H9 (cell line): ENCODE measurements around the gene TEX44. TPM values are rescaled to one million over a fixed set of nuclear protein-coding genes. Genes with fewer than 3 reads are reported as not detected.

Experiments
- DNase-seq: peaks from one replicate; pipeline ENCODE4 v3.0.0-alpha.2; 2017
- H2AFZ ChIP-seq: one replicate; pipeline ENCODE4 v1.6.1; 2013; ENCODE audit warnings: mild to moderate bottlenecking, low read length, control low read depth, moderate library complexity
- H2AK5ac ChIP-seq: 2 replicates; pipeline ENCODE4 v1.6.1; 2013; ENCODE audit warnings: low read length, control low read depth, mixed read lengths; ENCODE audit not compliant: insufficient read length
- H2BK120ac ChIP-seq: one replicate; pipeline ENCODE4 v1.6.1; 2013; ENCODE audit warnings: low read depth, mild to moderate bottlenecking, low read length, control low read depth, inconsistent platforms; ENCODE audit not compliant: poor library complexity, severe bottlenecking
- H2BK12ac ChIP-seq: 2 replicates; pipeline ENCODE4 v1.6.1; 2013; ENCODE audit warnings: low read length, control low read depth, mixed read lengths, low read depth; ENCODE audit not compliant: insufficient read length
- H2BK15ac ChIP-seq: 2 replicates; pipeline ENCODE4 v1.6.1; 2013; ENCODE audit warnings: low read depth, low read length, control low read depth
- H2BK20ac ChIP-seq: one replicate; pipeline ENCODE4 v1.6.1; 2013; ENCODE audit warnings: low read depth, mild to moderate bottlenecking, low read length, control low read depth, inconsistent platforms; ENCODE audit not compliant: poor library complexity, severe bottlenecking
- H2BK5ac ChIP-seq: 2 replicates; pipeline ENCODE4 v1.6.1; 2013; ENCODE audit warnings: low read length, control low read depth, mixed read lengths; ENCODE audit not compliant: insufficient read length
- H3K14ac ChIP-seq: 2 replicates; pipeline ENCODE4 v1.6.1; 2013; ENCODE audit warnings: low read length, control low read depth; ENCODE audit not compliant: insufficient read depth
- H3K18ac ChIP-seq: 2 replicates; pipeline ENCODE4 v1.6.1; 2013; ENCODE audit warnings: low read depth, mild to moderate bottlenecking, mixed read lengths, low read length, control low read depth; ENCODE audit not compliant: insufficient read length
- H3K23ac ChIP-seq: 2 replicates; pipeline ENCODE4 v1.6.1; 2013; ENCODE audit warnings: low read length, control low read depth, mixed read lengths, low read depth; ENCODE audit not compliant: insufficient read length
- H3K23me2 ChIP-seq: 2 replicates; pipeline ENCODE4 v1.6.1; 2013; ENCODE audit warnings: low read depth, mild to moderate bottlenecking, mixed read lengths, low read length, control low read depth; ENCODE audit not compliant: insufficient read length, poor library complexity, severe bottlenecking
- H3K27ac ChIP-seq: 2 replicates; pipeline ENCODE4 v1.5.1; 2013; ENCODE audit warnings: low read length, control low read depth, mixed read lengths, low read depth; ENCODE audit not compliant: insufficient read length
- H3K27me3 ChIP-seq: 2 replicates; pipeline ENCODE4 v1.6.1; 2013; ENCODE audit warnings: low read length, control low read depth, inconsistent platforms; ENCODE audit not compliant: insufficient read depth
- H3K4ac ChIP-seq: 2 replicates; pipeline ENCODE4 v1.6.1; 2013; ENCODE audit warnings: low read depth, mild to moderate bottlenecking, control low read depth, inconsistent platforms, low read length, moderate library complexity
- H3K4me1 ChIP-seq: 2 replicates; pipeline ENCODE4 v1.6.1; 2013; ENCODE audit warnings: low read length, control low read depth, inconsistent platforms; ENCODE audit not compliant: insufficient read depth
- H3K4me2 ChIP-seq: 2 replicates; pipeline ENCODE4 v1.6.1; 2013; ENCODE audit warnings: low read length, control low read depth, mixed read lengths; ENCODE audit not compliant: insufficient read length, insufficient read depth
- H3K56ac ChIP-seq: 2 replicates; pipeline ENCODE4 v1.6.1; 2013; ENCODE audit warnings: low read depth, mild to moderate bottlenecking, mixed read lengths, low read length, control low read depth; ENCODE audit not compliant: insufficient read length
- H3K79me1 ChIP-seq: 2 replicates; pipeline ENCODE4 v1.6.1; 2013; ENCODE audit warnings: low read depth, mild to moderate bottlenecking, moderate library complexity, low read length, control low read depth, inconsistent platforms; ENCODE audit not compliant: insufficient read depth, poor library complexity, severe bottlenecking
- H3K79me2 ChIP-seq: 2 replicates; pipeline ENCODE4 v1.6.1; 2013; ENCODE audit warnings: low read length, control low read depth, inconsistent platforms; ENCODE audit not compliant: insufficient read depth
- H3K9ac ChIP-seq: 2 replicates; pipeline ENCODE4 v1.6.1; 2013; ENCODE audit warnings: low read length, control low read depth, mixed read lengths; ENCODE audit not compliant: insufficient read length; ENCODE audit errors: extremely low read depth
- H3K9me3 ChIP-seq: one replicate; pipeline ENCODE4 v1.6.1; 2013; ENCODE audit warnings: low read depth, low read length, inconsistent platforms; ENCODE audit not compliant: control insufficient read depth
- H3T11ph ChIP-seq: one replicate; pipeline ENCODE4 v1.6.1; 2013; ENCODE audit warnings: mild to moderate bottlenecking, low read length, control low read depth, inconsistent platforms
- H4K20me1 ChIP-seq: one replicate; pipeline ENCODE4 v1.6.1; 2013; ENCODE audit not compliant: control insufficient read depth, insufficient read length, insufficient read depth
- H4K5ac ChIP-seq: 2 replicates; pipeline ENCODE4 v1.6.1; 2013; ENCODE audit warnings: low read depth, mild to moderate bottlenecking, mixed read lengths, low read length, control low read depth; ENCODE audit not compliant: insufficient read length
- H4K8ac ChIP-seq: replicated peaks from 2 replicates; pipeline ENCODE4 v1.6.1; 2013; ENCODE audit warnings: low read length, control low read depth, mixed read lengths, low read depth; ENCODE audit not compliant: insufficient read length
- H4K91ac ChIP-seq: 2 replicates; pipeline ENCODE4 v1.6.1; 2013; ENCODE audit warnings: low read depth, mild to moderate bottlenecking, moderate library complexity, mixed read lengths, low read length, control low read depth; ENCODE audit not compliant: insufficient read length
- H3K27ac Mint-ChIP-seq, 3 experiments: 2 replicates in 2 of 3; 3 replicates in 1 of 3; pipeline ENCODE4 v1.8.0; 2020 to 2021; ENCODE audit warnings: mixed read lengths in 3 of 3, mild to moderate bottlenecking in 1 of 3, moderate library complexity in 1 of 3
- H3K27me3 Mint-ChIP-seq: 2 replicates; pipeline ENCODE4 v1.8.0; 2021; ENCODE audit warnings: low read depth, mild to moderate bottlenecking, moderate library complexity, mixed read lengths
- H3K36me3 Mint-ChIP-seq, 3 experiments: 2 replicates in 2 of 3; 3 replicates in 1 of 3; pipeline ENCODE4 v1.8.0; 2020 to 2021; ENCODE audit warnings: low read depth in 3 of 3, mixed read lengths in 3 of 3; ENCODE audit not compliant: insufficient read depth in 1 of 3
- H3K4me1 Mint-ChIP-seq, 2 experiments: 2 replicates each; pipeline ENCODE4 v1.8.0; 2020; ENCODE audit warnings: mixed read lengths in 2 of 2
- H3K4me3 Mint-ChIP-seq, 2 experiments: 2 replicates in 1 of 2; 3 replicates in 1 of 2; pipeline ENCODE4 v1.8.0; 2020 to 2021; ENCODE audit warnings: mild to moderate bottlenecking in 2 of 2, mixed read lengths in 2 of 2, moderate library complexity in 1 of 2
- H3K9me3 Mint-ChIP-seq, 2 experiments: 2 replicates in 1 of 2; 3 replicates in 1 of 2; pipeline ENCODE4 v1.8.0; 2020; ENCODE audit warnings: mild to moderate bottlenecking in 2 of 2, mixed read lengths in 2 of 2, moderate library complexity in 1 of 2
- CTCF ChIP-seq: fragments of 200-600 bp; sonication (generic); conservative IDR thresholded peaks from 3 replicates; pipeline ENCODE4 v1.8.0; 2021; ENCODE audit warnings: antibody characterized with exemption, mild to moderate bottlenecking
- WGBS: extraction: QIAGEN DNeasy Blood & Tissue Kit; methylation state at CpG from one replicate; pipeline ENCODE4 v1.1.7; 2013; ENCODE audit warnings: missing lambda C conversion rate, low lambda C conversion rate, mixed read lengths; ENCODE audit not compliant: insufficient read length; ENCODE audit errors: extremely low coverage; 5-methylcytosine and 5-hydroxymethylcytosine counted together
- total RNA-seq: library from RNA; stranded (reverse); gene quantifications from 2 replicates; pipeline ENCODE4 v1.2.1, GENCODE V29; 2021

Gene TEX44
- total RNA-seq, 1 experiment from 2014 or later, result not detected

DNA sequence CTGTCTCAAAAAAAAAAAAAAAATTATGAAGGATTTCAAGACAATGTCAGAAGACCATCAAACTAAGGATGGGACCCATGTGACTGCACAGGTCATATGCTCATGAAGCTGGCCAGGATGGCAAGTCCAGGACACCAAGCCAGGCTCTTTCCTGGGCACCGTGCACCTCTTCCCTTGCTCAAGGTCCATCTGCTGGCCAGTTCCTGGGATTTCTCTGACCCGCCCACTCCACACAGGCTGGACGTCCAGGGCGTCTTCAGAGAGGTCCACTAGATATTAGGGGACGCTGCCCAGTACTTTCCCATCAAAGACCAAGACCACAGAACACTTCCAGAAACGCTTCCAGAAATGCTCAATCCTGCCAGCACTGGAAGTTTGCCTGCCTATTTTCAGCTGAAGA lies 14.3 kb downstream of the TEX44 start:
- Histone ChIP-seq H4K5ac (no peak overlapping the region), H4K91ac (no peak overlapping the region), H2BK15ac (no peak overlapping the region), H3K9me3 (no peaks in the 10 kb centered on the region), H3K27me3 (no peaks in the 10 kb centered on the region), H2BK5ac (no peak overlapping the region), H3K27ac (no peak overlapping the region), H3K56ac (no peak overlapping the region), H3K4ac (no peak overlapping the region), H3T11ph (no peak overlapping the region), H3K4me2 (no peak overlapping the region), H3K14ac (no peak overlapping the region), H4K8ac (no peak overlapping the region), H3K79me2 (no peaks in the 10 kb centered on the region), H3K79me1 (no peaks in the 10 kb centered on the region), H2BK12ac (no peak overlapping the region), H2BK120ac (no peak overlapping the region), H3K4me1 (no peaks in the 10 kb centered on the region; the same call in 1 of the 2 replicates), H3K9ac (no peak overlapping the region), H3K23ac (no peak overlapping the region), H2AFZ (no peak overlapping the region), H3K23me2 (no peaks in the 10 kb centered on the region), H2AK5ac (no peak overlapping the region), H3K18ac (no peak overlapping the region), H2BK20ac (no peak overlapping the region), H4K20me1 (no peaks in the 10 kb centered on the region)
- Mint-ChIP-seq H3K4me3 (no peak overlapping the region), H3K27me3 (no peaks in the 10 kb centered on the region; the same call in none of the 2 replicates), H3K36me3 (peaks cover 0 to 1% (median 0%) of the 10 kb centered on the region in 3 experiments; a peak in 2 of 7 replicates), H3K4me1 (peaks cover 37 to 43% of the 10 kb centered on the region in 2 experiments), H3K27ac (no peak overlapping the region), H3K9me3 (no peaks in the 10 kb centered on the region; a peak in 1 of 5 replicates)
- no peak for TF ChIP-seq CTCF
- no peak for DNase-seq
- WGBS, result no CpG with 5 or more reads among the region's 6 CpGs
